K562 (cell line): ENCODE data around the gene FKBP8. TPM values are rescaled to one million over a fixed set of nuclear protein-coding genes. Genes with fewer than 3 reads are reported as not detected.

Experiments used
- CC2D1A ChIP-seq: fragments of 450-650 bp; IDR thresholded peaks from 2 replicates; pipeline ENCODE4 v1.6.1; 2017; ENCODE audit warnings: mild to moderate bottlenecking
- EHMT2 ChIP-seq: fragments of 450-650 bp; IDR thresholded peaks from 2 replicates; pipeline ENCODE4 v1.6.1; 2018; ENCODE audit warnings: antibody characterized with exemption
- ERF ChIP-seq: fragments of 450-650 bp; formaldehyde crosslinking; IDR thresholded peaks from 2 replicates; pipeline ENCODE4 v1.4.0; 2020; ENCODE audit warnings: mild to moderate bottlenecking, mixed read lengths
- FOXM1 ChIP-seq, 2 experiments: fragments of 450-650 bp in 1 of 2; sonication (generic) in 1 of 2; formaldehyde crosslinking in 1 of 2; IDR thresholded peaks; 2 replicates each; pipeline versions ENCODE4 v1.6.1 to v1.9.0; 2017 to 2022; ENCODE audit warnings: low read depth in 2 of 2, mild to moderate bottlenecking in 2 of 2, missing genetic modification reagents in 1 of 2, moderate library complexity in 1 of 2
- HDAC1 ChIP-seq, 2 experiments: fragments of 450-650 bp; IDR thresholded peaks; 2 replicates each; pipeline ENCODE4 v1.6.1; 2016 to 2017; ENCODE audit warnings: inconsistent platforms in 1 of 2, mild to moderate bottlenecking in 1 of 2, moderate library complexity in 1 of 2
- HLTF ChIP-seq: fragments of 450-650 bp; IDR thresholded peaks from 2 replicates; pipeline ENCODE4 v1.6.1; 2016
- HMG20A ChIP-seq: fragments of 450-650 bp; formaldehyde crosslinking; conservative IDR thresholded peaks from 2 replicates; pipeline ENCODE4 v1.4.0; 2020; ENCODE audit warnings: mild to moderate bottlenecking, mixed read lengths
- HNRNPK ChIP-seq: fragments of 200-400 bp; formaldehyde crosslinking; IDR thresholded peaks from one replicate; pipeline ENCODE4 v1.6.1; 2018; ENCODE audit warnings: mild to moderate bottlenecking, low read depth, low read length; ENCODE audit not compliant: poor library complexity, severe bottlenecking
- ILK ChIP-seq: fragments of 450-650 bp; IDR thresholded peaks from 2 replicates; pipeline ENCODE4 v1.6.1; 2016; ENCODE audit warnings: missing genetic modification characterization, low read depth, mild to moderate bottlenecking, missing compliant biosample characterization, moderate library complexity, borderline replicate concordance
- KAT8 ChIP-seq: fragments of 450-650 bp; IDR thresholded peaks from 2 replicates; pipeline ENCODE4 v1.6.1; 2016; ENCODE audit warnings: low read depth, mild to moderate bottlenecking
- PTTG1 ChIP-seq: fragments of 450-650 bp; IDR thresholded peaks from 2 replicates; pipeline ENCODE4 v1.6.1; 2016; ENCODE audit warnings: low read depth, mild to moderate bottlenecking, missing genetic modification characterization, missing compliant biosample characterization
- RBM17 ChIP-seq: fragments of 200-400 bp; formaldehyde crosslinking; IDR thresholded peaks from 2 replicates; pipeline ENCODE4 v1.6.1; 2017; ENCODE audit warnings: low read depth, mild to moderate bottlenecking, low read length, borderline replicate concordance
- SAFB2 ChIP-seq: fragments of 200-400 bp; formaldehyde crosslinking; IDR thresholded peaks from 2 replicates; pipeline ENCODE4 v1.6.1; 2018; ENCODE audit warnings: borderline replicate concordance, low read length, low read depth, moderate library complexity; ENCODE audit not compliant: severe bottlenecking
- SMAD3 ChIP-seq: fragments of 450-650 bp; formaldehyde crosslinking; conservative IDR thresholded peaks from 2 replicates; pipeline ENCODE4 v1.4.0; 2020; ENCODE audit warnings: mild to moderate bottlenecking
- SMC3 ChIP-seq: conservative IDR thresholded peaks from 2 replicates; pipeline ENCODE4 v1.6.1; 2011; ENCODE audit warnings: low read depth, low read length, improper control_type of control experiment; ENCODE audit not compliant: insufficient read depth
- SRF ChIP-seq, 2 experiments: fragments of 250-450, 450-650 bp in 1 of 2; sonication (Bioruptor Pico) in 1 of 2; sonication (generic) in 1 of 2; formaldehyde crosslinking; IDR thresholded peaks; 2 replicates each; pipeline versions ENCODE4 v1.5.0 to v1.5.1; 2020 to 2022; ENCODE audit warnings: mild to moderate bottlenecking in 1 of 2, missing genetic modification reagents in 1 of 2
- SRSF3 ChIP-seq: fragments of 200-400 bp; formaldehyde crosslinking; IDR thresholded peaks from 2 replicates; pipeline ENCODE4 v1.6.1; 2016; ENCODE audit warnings: mild to moderate bottlenecking, low read length, moderate library complexity; ENCODE audit not compliant: insufficient read depth
- TCF3 ChIP-seq: sonication (generic); formaldehyde crosslinking; IDR thresholded peaks from 2 replicates; pipeline ENCODE4 v1.4.0; 2020; ENCODE audit warnings: mild to moderate bottlenecking, missing genetic modification reagents
- ZBTB12 ChIP-seq: fragments of 250-450 bp; sonication (Bioruptor Pico); IDR thresholded peaks from 2 replicates; pipeline ENCODE4 v1.4.0; 2020
- ZNF212 ChIP-seq: fragments of 450-650 bp; formaldehyde crosslinking; IDR thresholded peaks from 2 replicates; pipeline ENCODE4 v1.4.0; 2020; ENCODE audit warnings: mild to moderate bottlenecking
- ZNF232 ChIP-seq: sonication (generic); formaldehyde crosslinking; IDR thresholded peaks from 2 replicates; pipeline ENCODE4 v1.8.0; 2022; ENCODE audit warnings: mild to moderate bottlenecking, missing genetic modification reagents
- ZNF586 ChIP-seq: fragments of 450-650 bp; formaldehyde crosslinking; conservative IDR thresholded peaks from 2 replicates; pipeline ENCODE4 v1.4.0; 2020; ENCODE audit warnings: mild to moderate bottlenecking, moderate library complexity
- polyA plus RNA-seq, 8 experiments: library from polyadenylated mRNA; depleted of rRNA in 4 of 8; stranded (reverse) in 5 of 8; unstranded in 3 of 8; fragments of >200 nt; fragmentation: Nextera tagmentation in 2 of 8; fragmentation: Illumina TruSeq in 1 of 8; extraction: Ambion mirVana in 2 of 8; extraction: Trizol in 1 of 8; gene quantifications; 2 replicates each; pipeline versions ENCODE4 v1.2.1 to v1.2.3, GENCODE V29; 2011 to 2014; ENCODE audit warnings: inconsistent platforms in 1 of 8, missing spikeins in 1 of 8
- total RNA-seq, 7 experiments: library from RNA; depleted of rRNA in 6 of 7; stranded (reverse); fragments of >200 nt in 6 of 7; fragmentation: Illumina TruSeq in 2 of 7; extraction: Trizol in 2 of 7; gene quantifications; 2 replicates each; pipeline versions ENCODE4 v1.2.1 to v1.2.3, GENCODE V29; 2011 to 2021; ENCODE audit warnings: low replicate concordance in 1 of 7
- TF ChIP-seq, protein P1 (sequence below), 2 experiments: fragments of 450-650 bp; conservative IDR thresholded peaks; 2 replicates each; pipeline ENCODE4 v1.6.1; 2017; ENCODE audit warnings: mild to moderate bottlenecking in 2 of 2, moderate library complexity in 2 of 2

Gene FKBP8
- total and polyA plus RNA-seq, 9 of the 15 experiments (the other 6 are each of a cell fraction or from before 2014, with no cell fraction given), result 0.46 to 236 (median 104) TPM

DNA sequence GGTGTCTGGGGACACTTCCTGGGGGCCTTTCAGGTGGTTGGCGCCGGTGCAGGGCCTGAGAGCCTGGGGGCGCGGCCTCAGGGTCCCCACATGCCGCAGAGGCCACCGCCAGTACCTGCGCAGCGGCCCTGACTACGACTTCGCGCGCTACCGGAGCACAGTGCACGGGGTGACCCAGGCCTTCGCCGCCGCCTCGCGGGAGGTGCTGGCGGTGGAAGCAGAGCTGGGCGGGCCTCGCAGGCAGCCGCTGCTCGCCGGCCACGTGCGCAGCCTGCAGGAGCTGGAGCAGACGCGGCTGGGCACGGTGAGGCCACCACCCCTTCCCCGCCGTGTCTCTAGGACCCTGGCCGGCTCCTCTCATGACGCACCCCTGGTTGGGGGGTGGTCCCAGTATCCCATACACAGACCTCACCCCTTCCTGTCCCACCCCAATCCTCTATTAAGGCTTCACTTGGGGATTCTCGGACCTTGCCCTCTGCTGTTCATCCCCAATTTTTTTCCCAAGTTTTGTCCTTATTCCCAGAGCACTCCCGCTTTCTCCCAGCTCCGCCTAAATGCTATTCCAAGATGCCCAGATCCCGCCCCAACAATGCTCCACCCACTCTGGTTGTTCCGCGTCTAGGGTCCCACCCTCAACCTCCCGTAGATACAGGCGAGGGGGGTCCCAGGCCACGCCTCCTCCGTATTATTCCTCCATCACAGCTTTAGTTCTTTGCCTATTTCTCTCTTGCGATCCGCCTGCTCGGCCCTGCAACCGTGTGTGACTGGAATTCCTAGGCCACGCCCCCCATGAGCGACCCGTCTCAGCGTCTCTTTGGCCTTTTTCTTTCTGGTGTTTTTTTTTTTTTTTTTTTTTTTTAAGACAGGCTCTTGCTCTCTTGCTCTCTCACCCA, 46.3 kb upstream of the FKBP8 start (continued):
- no peak for TF ChIP-seq SMAD3
- TF ChIP-seq HDAC1 (IDR thresholded peaks at IDR 0.05), result peak in 1 of 2 experiments; percentile 91; a peak in 2 of 4 replicates
- TF ChIP-seq SMC3, result no peak
- TF ChIP-seq CC2D1A, result no peak
- TF ChIP-seq FOXM1 (IDR thresholded peaks at IDR 0.05; ENCODE audit: low read depth), result no peak
- TF ChIP-seq FOXM1 (CRISPR knock-in tag; IDR thresholded peaks at IDR 0.05; ENCODE audit: low read depth), result peak; percentile 84; the same call in 1 of the 2 replicates
- TF ChIP-seq SAFB2, result no peak
- no peak for TF ChIP-seq ZNF212
- TF ChIP-seq ZNF232 (CRISPR knock-in tag), result no peak; the same call in 1 of the 2 replicates
- TF ChIP-seq ILK (tag), result no peak
- TF ChIP-seq SRSF3, result no peak
- TF ChIP-seq HMG20A (CRISPR knock-in tag), result no peak
- TF ChIP-seq EHMT2, result no peak
- TF ChIP-seq RBM17, result no peak
- no peak for TF ChIP-seq HNRNPK
- TF ChIP-seq HLTF, result no peak
- peak in 1 of 2 experiments; percentile 79; a peak in 1 of 4 replicates for TF ChIP-seq SRF (CRISPR knock-in tag; IDR thresholded peaks at IDR 0.05)
- peak; percentile 51; the same call in 1 of the 2 replicates for TF ChIP-seq TCF3 (CRISPR knock-in tag)
- TF ChIP-seq, protein P1, sequence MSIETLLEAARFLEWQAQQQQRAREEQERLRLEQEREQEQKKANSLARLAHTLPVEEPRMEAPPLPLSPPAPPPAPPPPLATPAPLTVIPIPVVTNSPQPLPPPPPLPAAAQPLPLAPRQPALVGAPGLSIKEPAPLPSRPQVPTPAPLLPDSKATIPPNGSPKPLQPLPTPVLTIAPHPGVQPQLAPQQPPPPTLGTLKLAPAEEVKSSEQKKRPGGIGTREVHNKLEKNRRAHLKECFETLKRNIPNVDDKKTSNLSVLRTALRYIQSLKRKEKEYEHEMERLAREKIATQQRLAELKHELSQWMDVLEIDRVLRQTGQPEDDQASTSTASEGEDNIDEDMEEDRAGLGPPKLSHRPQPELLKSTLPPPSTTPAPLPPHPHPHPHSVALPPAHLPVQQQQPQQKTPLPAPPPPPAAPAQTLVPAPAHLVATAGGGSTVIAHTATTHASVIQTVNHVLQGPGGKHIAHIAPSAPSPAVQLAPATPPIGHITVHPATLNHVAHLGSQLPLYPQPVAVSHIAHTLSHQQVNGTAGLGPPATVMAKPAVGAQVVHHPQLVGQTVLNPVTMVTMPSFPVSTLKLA (conservative IDR thresholded peaks at IDR 0.05), result peak; percentile 95 to 97
- no peak for TF ChIP-seq ERF (CRISPR knock-in tag)
- no peak for TF ChIP-seq ZBTB12 (CRISPR knock-in tag)
- TF ChIP-seq PTTG1, result no peak
- no peak for TF ChIP-seq ZNF586 (CRISPR knock-in tag)
- TF ChIP-seq KAT8, result no peak
